AG09319 (cell line): ENCODE results near the gene DGCR2.

Source experiments
- DNase-seq: peaks from one replicate; pipeline ENCODE4 v3.0.0-alpha.2; 2010; ENCODE audit warnings: low read depth; ENCODE audit errors: extremely low read depth
- TF ChIP-seq, protein P1 (sequence below): IDR thresholded peaks from 2 replicates; pipeline ENCODE4 v1.5.1; 2011; ENCODE audit warnings: low read depth, mild to moderate bottlenecking, inconsistent platforms, low read length, moderate library complexity

Gene DGCR2

DNA sequence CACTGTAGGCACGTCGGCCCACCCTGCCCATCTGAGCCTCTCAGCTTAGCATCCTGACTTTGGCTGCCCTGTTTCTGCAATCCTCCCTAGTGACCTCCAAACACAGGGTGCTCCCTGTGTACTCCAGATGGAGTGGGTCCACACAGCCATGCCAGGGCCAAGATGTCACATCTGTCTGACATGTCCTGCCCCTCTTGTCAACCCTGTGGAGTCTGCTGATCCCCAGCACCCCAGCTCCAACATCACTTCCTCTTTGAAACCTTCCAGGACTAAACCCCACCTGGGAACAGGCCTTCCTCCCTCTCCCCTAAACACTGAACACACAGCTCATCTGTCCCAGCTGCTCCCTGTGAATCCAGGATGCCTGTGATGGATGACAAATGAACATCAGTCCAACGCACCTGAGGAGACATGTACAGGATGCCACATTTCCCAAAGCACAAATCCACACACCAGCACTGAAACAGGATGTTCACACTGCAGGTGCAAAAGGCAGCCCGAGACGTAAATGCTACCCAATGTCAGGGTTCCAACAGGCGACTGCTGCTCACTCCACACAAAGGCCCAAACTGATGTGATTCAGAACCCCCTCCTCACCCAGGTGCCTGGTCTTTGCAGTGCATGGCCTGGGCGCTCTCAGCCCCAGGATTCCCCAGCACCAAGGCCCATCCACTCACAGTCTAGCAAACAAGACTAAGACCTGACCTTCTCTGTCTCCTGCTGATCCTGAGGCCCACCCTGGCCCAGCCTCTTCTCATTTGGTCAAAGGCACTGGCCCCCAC, 6.9 kb upstream of the DGCR2 start:
- TF ChIP-seq, protein P1, sequence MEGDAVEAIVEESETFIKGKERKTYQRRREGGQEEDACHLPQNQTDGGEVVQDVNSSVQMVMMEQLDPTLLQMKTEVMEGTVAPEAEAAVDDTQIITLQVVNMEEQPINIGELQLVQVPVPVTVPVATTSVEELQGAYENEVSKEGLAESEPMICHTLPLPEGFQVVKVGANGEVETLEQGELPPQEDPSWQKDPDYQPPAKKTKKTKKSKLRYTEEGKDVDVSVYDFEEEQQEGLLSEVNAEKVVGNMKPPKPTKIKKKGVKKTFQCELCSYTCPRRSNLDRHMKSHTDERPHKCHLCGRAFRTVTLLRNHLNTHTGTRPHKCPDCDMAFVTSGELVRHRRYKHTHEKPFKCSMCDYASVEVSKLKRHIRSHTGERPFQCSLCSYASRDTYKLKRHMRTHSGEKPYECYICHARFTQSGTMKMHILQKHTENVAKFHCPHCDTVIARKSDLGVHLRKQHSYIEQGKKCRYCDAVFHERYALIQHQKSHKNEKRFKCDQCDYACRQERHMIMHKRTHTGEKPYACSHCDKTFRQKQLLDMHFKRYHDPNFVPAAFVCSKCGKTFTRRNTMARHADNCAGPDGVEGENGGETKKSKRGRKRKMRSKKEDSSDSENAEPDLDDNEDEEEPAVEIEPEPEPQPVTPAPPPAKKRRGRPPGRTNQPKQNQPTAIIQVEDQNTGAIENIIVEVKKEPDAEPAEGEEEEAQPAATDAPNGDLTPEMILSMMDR, result no peak
- no peak for DNase-seq

DNA sequence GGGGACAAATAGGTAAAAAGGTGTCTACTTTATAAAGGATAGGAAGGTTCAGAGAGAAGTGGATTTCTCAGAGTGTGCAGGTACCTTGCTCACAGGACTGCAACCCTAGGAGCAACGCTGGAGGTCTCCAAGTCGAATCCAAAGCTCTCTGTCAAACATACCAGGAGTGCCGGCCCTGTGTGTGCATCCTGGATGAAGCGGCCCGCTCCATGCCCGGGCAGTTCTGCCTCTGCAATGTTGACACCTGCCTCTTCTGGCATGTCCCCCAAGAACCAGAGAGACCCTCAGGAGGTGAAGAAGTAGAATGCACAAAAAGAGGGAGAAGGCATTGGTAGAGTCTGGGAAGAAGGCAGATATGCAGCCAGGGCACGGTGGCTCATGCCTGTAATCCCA, 5.8 kb upstream of the DGCR2 start:
- DNase-seq, result no peak
- TF ChIP-seq, protein P1, result no peak

DNA sequence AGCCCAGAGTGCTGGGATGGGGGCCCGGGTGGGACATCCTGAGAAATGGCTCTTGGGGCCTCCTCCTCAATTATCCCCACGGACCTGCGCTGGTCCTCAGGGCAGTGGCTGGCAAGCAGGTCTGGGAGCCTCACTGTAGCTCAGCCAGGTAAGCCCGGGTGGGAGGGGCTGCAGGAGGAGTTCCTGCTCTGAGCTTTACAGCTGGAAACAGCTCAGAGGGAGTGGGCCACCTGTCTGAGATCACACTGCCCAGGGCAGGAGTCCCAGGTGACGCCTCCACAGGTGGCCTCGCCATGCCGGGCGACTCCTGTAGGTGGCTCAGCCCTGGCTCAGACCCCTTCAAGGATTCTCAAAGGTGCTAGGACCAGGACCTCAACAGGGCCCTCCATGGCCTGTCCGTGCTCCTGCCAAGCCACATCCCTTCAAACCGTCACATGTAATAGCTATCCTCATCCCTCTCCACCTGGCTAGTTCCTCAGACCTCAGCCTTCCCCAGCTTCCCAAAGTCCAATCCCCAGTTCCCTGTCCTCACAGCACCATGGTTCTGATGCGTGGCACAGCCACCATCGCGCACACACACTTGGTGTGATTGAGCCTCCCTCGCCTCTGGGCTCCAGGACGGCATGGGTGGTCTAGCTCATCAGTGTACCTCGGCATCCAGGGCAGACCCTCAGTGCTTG, 5.3 kb upstream of the DGCR2 start:
- no peak for DNase-seq
- TF ChIP-seq, protein P1, result no peak

DNA sequence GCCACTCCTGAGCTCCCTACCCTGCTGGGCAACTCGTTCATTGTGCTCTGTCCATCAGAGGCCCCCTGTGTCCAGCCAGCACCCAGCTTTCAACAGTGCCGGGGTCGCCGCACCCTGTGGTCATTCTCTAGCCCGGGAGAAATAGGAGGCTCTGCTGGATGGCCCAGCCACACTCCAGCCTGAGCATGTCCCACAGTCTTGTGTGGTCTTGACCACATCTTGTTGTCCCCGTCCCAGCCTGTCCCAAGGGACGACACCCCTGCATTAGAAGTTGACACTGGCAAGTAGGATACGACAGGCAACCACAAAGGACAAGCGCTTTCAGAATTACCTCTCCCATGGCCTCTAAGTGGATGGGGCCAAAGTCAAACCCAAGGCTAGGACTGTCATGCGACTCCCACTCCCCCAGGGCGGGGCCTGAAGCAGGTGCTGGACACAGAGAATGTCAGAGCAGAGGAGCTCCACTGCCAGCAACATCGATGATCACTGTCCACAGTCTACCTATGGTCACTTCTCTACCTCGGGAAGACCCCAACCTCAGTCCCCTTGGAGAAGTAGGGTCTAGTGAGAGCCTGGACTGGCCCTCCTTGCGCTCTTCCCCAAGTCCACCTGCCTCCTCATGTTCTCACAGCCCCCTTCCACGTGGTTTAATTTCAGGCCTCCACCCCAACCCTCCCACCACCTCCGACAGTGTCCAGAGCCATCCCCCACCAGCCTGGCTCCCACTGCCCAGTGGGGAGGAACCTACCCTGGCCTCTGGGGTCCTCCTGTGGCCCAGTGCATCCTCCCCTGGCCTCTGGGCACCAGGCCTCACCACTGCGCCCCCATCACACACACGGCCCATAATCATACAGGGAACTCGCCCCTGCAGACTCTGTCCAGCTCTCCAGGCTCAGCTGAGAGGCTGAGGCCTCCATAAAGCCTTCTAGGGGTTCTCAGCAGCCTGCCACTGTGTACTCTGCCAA, 4.4 kb upstream of the DGCR2 start:
- DNase-seq, result no peak
- TF ChIP-seq, protein P1, result no peak

DNA sequence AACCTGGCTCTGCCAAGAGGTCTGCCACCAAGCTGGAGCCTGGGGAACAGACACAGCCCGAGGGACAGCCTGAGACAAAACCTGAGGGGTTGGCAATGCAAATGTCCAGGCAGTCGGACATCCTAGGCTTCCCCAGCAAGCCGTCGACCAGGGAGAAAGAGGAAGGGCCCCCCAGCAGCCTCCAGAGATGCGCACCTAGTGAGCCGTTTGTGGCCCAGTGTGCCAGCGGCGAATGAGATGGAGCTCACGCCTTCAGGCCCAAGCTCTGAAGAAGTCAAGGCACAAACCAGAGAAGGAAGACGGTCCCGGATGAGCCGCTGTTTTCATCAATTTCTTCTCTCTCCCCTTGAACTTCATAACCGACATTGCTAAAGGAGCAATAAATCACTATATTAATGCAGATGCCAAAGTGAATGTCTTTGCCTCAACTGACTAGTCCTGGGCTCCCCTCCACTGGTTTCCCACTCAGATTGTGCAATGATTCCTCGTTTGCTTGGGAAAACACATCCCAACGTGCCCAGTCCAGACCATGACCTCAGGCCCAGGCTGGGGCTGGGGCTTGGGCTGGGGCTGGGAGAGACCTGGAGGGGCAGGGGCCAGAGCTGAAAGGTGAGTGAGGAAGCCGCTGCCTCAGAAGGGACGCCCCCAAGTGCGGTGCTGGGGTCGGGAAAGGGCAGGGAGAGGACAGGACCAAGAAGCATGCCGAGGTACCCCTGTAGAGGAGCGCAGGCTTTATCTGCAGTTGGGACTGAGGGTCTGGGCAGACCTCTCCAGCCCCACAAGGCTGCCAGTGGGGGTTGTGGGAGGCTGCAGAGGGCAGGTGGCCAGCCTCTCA, 3.5 kb upstream of the DGCR2 start:
- TF ChIP-seq, protein P1, result no peak

DNA sequence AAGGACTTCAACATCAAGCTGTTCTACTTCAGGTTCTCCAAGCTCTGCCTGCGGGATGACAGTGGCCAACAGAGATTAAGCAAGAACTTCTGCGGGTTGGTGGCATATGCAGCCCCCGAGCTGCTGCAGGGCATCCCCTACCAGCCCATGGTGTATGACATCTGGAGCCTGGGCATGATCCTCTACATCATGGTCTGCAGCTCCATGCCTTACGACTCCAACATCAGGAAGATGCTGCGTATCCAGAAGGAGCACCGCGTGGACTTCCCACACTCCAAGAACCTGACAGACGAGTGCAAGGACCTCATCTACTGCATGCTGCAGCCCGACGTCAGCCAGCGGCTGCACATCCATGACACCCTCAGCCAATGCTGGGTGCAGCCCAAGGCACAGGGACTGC, 2.8 kb upstream of the DGCR2 start:
- TF ChIP-seq, protein P1, result no peak
- no peak for DNase-seq

More for the DNA sequence above, 3.5 kb upstream of the DGCR2 start:
- DNase-seq, result no peak
